ENCODE measurements around the gene FAM89B.

FAM89B gene

DNA sequence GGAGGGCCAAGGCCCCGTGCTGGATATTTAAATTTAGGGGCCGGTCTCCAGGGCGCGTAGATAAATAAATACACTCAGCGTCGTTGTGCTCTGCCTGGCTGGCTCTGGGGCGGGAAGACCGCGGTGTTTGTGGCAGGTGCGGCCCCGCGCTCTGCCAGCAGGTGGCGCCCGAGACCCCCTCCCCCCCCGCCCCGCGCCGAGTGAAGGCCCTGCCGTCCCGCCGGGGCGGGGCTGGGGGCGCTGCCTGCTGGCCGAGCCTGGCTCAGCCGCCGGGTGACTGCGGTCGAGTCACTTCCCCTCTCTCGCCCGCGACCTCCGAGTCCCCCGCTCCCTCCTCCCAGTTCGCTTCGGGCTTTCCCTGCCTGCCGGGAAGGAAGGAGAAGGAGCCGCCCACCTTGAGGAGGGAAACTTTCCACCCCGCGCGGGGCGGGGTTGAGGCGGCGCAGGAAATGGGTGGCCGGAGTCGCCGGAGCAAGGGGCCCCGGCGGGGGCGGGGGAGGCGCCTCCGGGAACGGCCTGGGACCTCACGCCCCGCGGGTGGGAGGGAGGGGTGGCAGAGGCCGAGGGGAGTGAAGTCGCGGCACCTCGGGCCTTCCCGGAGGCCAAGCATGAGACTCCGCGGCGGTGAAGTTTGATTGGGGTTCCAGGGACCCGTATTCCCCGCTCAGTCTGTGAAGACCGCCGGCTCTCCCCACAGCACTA is 1.9 kb downstream of the FAM89B start:
- peak; percentile 98 to 99 (median 99) for DNase-seq

- DNase-seq, result peak in 2 of 4 experiments; percentile 24 to 39
Observed at GRCh38 chr11:65574811-65575567, 2.7 kb downstream of the FAM89B start.

GRCh38 chr11:65575568-65576231 is 3.4 kb downstream of the FAM89B start, which contains the start of gene EHBP1L1:
TSS of gene EHBP1L1 (plus strand) at chr11:65576053. CDS start at chr11:65576303, 250 bp downstream.
- peak; percentile 77 to 95 (median 92) for DNase-seq

- peak; percentile 40 to 79 (median 70) for DNase-seq
Observed at GRCh38 chr11:65576232-65576866, 4.0 kb downstream of the FAM89B start.

- DNase-seq, result peak; percentile 92 to 96 (median 94)
Observed at GRCh38 chr11:65576867-65577755, 4.8 kb downstream of the FAM89B start.

DNA sequence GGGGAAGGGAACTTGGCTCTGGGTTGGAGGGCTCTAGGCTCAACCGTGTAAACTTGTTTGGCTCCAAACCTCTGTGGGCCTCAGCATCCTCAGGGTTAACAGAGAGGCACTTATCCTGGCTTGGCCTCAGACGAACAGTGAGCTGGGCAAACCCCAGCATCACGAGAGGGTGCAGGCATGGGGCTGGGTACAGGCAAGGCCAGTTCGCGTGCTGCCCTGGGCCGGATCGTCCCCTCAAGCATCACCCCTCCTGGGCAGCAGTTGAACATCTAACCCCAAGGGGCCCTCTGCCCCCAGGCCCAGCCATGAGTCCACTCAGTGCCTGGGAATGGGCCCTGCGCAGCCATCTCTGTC is 5.4 kb downstream of the FAM89B start:
- no peak for DNase-seq

- no peak for DNase-seq
Observed at GRCh38 chr11:65578134-65578533, 5.8 kb downstream of the FAM89B start.

DNA sequence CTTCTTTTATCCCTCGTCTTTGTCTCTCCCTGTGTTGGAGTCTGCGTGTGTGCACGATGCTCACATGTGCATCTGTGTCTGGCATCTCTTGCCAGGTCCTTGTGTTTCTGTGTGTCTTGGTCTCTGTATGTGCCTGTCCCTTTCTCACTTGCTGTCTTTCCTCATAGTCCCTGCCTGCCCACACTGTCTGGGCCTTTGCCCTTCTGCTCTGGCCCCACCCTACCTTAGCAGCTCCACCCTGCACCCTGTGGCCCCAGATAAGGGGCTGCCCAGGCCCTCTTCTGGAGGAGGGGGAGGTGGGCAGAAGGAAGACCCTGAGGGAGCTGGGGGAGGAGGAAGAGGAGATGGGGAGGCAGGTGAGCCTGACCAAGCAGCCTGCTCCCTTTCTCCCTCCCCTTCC is 6.3 kb downstream of the FAM89B start:
- DNase-seq, result no peak

GRCh38 chr11:65579291-65579690 is 7.0 kb downstream of the FAM89B start:
- no peak for DNase-seq

- no peak for DNase-seq
Observed at GRCh38 chr11:65580031-65580692, 7.8 kb downstream of the FAM89B start.

DNA sequence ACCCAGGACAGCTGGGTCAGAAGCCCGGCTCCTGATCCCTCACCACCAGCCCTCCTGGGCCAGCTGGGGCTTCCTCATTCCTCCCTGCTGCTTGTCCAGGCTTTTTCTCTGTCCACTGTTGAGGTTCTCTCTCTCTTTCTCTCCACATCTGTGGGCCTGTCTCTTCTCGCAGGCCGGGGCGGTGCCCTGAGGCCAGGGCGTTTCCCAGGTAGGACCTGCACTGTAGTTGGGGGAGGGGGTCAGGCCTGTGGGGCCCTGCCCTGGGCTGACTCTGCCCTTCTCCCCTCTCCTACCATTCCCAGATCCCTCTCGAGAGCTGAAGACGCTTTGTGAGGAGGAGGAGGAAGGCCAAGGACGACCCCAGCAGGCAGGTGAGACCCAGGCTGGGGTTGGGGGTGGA is 8.4 kb downstream of the FAM89B start:
- DNase-seq, result no peak

- DNase-seq, result no peak
Observed at GRCh38 chr11:65581928-65582327, 9.6 kb downstream of the FAM89B start.

- no peak for DNase-seq
Observed at GRCh38 chr11:65583589-65583988, 11.3 kb downstream of the FAM89B start.

DNA sequence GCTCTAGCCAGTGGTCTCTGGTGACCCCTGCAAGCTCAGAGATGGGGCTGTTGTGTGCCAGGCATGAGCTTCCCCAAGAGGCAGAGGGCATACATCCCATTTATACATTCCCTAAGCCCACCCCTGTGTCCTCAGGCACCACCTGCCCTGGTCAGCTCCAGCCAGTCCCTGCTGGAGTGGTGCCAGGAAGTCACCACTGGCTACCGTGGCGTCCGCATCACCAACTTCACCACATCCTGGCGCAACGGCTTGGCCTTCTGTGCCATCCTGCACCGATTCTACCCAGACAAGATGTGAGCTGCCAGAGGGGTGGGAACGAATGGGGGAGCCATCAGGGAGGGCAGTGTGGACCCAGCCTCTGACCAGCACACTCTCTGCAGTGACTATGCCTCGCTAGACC is 11.8 kb downstream of the FAM89B start:
- no peak for DNase-seq

DNA sequence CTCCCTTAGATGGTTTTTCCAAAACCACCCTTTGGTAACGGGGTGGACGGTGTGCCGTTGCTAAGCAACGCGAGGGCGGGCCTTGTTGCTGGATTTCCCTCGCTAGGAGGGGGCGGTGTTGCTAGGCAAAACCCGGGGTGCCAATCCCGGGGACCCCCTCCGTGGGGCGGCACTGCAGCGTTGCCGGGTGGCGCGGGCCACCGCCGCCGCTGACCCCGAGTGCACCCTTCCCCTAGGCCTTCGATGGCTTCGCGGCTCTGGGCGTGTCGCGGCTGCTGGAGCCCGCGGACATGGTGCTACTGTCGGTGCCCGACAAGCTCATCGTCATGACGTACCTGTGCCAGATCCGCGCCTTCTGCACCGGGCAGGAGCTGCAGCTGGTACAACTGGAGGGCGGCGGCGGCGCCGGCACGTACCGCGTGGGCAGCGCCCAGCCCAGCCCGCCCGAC is 12.4 kb downstream of the FAM89B start:
- no peak for DNase-seq

GRCh38 chr11:65585396-65586246 is 13.3 kb downstream of the FAM89B start:
- DNase-seq, result no peak

- DNase-seq, result no peak
Observed at GRCh38 chr11:65586247-65586630, 13.9 kb downstream of the FAM89B start.

DNA sequence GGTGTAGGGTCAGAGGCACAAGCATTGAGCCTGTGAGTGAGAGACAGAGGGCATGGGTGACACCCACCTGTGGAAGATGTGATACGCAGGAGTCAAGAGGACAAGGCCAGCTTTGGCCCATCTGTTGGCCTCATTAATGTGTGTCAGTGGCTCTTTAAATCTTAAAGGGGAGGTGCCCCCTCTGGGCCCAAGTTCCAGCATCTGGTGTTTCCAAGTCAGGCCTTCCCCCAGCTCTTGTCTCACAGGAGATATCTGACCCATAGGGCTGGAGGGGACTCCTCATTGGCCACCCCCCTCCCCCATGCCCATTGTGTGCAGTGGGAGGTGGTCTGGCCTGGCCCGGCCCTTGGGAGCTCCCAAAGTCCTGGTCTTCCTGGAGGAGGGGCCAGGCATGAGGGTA is 14.3 kb downstream of the FAM89B start:
- peak; percentile 38 to 65 (median 56) for DNase-seq

- peak; percentile 67 to 87 (median 82) for DNase-seq
Observed at GRCh38 chr11:65588199-65589054, 16.1 kb downstream of the FAM89B start.

Data from suppressor macrophage (primary cell).